Stimulated activated CD8-positive, alpha-beta memory T cell treated with anti-CD3 and anti-CD28 coated beads, Interleukin-2, amount 100 ng/mL, for 1 hour (primary cell): ENCODE results near the gene IGSF9.

Experiments used
- DNase-seq, 2 donors: peaks; one replicate each; pipeline ENCODE4 v3.0.0-alpha.2; 2020; ENCODE audit warnings: low read depth in 2 of 2

Gene IGSF9

DNA sequence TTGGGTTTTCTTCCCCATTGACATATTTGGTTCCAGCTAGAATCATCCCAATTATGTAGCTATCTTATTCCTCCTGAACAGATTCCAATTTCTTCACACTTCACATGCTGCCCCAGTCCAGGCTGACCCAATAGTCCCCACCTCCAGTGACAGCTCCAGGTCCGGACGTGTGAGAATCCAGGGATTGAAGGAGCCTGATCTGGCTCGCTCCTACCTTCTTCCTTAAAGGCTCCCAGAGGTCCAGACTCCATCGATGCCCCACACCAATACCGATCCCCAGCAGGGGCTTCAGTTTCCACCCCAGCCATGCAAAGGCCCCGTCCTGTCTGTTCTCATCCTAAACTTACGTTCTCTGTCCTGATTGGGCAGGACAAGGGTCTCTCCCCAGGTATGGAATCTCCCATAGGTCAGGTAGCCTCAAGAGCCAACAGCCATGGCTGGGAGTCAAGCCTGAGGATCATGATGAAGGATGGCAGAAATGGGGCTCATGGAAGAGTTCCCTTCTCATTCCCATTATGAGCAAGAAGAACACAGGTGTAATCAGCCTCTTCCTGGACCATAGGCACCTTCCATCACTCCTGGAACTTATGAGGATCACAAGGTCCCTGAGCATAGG is 29.0 kb upstream of the IGSF9 start:
- no peak for DNase-seq

DNA sequence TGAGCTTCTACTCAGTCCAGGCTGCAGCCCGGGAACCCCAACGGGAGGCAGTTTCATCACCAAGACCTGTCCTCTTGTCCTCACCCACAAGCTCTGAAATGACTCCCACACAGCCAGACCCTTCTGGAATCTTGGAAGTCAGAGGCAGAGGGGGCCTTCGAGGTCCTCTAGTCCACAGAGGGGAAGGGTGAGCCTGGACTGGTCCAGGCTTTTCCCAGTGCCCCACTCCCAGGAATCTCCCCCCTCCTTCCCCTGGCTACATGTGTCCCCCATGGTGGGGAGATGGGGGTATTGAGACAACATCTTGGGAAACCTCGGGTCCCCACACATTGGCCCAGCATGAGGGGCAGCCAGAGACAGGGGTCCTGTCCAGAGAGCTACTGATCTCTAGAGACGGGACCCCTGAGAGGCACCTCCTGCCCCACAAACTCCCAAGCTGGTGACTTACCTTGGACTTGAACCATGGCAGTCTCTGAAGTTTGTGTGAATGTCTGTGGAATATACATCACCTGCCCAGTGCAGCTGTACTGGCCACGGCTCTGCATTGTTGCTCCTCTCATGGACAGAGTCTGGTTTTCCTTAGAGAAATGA is 28.0 kb upstream of the IGSF9 start:
- DNase-seq = no peak

DNA sequence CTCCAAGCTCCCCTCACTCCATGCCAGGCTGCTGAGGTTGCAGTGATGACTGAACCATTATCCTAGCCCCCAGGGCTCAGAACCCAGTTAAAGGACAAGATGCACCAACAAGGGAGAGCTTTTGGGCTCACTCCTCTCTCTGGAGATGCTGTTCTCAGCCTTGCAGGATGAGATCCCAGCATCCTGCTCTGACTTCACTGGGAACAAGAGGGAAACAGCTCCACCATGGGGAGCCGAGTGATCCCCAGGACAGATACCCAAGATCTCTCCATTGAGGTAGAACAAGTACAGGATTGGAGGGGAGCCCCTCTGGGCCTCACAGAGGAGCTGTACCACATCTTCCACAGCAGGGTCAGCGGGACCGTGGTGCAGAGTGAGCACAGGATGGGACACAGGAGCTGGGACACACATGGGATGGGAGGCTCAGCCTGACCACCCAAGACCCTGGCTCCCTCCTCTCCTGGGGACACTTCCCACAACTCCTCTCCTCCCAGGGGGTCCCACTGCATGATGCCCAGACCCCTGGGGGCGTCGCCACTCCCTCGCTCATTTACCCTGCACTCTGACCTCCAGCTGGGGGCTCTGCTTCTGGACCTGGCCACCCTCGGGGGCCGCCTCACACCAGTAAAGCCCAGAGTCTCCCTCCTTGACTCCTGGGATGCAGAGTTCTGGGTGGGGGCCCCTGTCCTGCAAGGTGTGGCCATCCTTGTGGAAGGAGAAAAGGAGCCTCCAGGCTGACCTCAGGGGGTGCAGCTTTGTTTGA is 27.2 kb upstream of the IGSF9 start:
- DNase-seq = no peak

DNA sequence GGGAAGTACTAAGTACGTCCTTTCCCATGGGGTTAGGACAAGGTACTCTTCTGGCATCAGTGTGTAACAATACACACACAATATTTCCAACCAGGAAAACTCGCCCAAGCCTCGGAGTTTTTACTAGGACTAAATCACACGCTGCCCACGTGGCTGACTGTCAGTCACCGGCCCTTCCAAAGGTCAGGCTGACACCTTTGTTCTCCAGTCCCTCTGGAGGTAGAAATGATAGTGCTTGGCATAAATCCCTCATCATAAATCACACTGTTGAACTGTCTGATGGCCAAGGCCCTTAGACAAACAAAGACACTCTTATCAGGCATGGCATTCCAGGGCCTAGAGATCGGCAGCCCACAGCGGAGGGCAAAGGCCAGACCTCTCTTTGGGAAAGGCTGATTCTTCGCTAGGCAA is 25.5 kb upstream of the IGSF9 start:
- DNase-seq = no peak

DNA sequence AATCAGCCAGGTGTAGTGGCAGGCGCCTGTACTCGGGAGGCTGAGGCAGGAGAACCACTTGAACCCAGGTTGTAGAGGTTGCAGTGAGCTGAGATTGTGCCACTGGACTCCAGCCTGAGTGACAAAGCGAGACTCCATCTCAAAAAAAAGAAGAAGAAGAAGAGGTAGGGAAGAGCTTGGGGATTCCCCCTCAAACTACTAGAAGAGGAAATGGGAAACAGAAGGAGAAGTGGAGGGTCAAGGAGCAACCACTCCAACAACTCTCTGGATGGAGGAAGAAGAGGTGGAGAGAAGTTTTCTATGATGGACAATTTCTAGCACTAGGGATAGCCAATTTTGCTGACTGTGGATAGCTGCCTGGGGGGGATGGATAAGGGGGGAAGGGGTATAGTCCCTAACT is 23.5 kb upstream of the IGSF9 start:
- DNase-seq = no peak

DNA sequence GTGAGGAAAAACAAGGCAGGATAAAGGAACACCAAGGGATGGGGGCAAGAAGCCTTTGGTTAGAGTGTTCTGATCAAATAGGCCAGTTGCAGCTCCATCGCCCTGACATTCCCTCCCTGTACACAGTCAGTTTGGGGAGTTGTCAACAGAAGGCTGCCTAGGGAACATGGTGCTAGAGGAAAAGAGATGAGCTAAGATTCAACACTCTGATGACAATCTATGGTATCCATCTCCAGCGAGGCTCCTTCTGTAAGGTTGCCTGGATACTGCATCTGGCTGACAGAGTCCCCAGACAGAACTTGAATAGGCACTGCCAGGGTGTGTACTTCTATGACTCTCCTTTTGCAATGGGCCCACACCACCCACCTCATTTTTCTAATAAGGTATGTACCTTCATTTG is 19.9 kb upstream of the IGSF9 start:
- no peak for DNase-seq

DNA sequence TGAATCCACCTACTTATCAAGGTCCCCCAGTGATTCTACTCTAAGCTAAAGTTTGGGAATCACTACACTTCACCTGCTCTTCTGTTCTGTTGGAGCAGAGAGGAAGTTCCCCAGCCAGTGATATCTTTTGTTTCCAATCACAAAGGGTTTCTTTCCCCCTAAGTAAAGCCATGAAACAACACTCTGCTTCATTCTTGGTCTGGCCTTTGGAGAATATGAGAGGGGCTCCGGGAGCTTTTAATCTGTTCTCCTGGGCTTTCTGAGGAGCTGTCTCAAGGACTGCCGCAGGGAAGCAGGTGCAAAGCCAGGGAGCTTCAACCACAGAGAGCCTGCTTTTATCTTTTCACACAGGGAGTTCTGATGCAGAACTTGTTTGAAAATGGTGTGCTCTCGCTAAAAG is 18.7 kb upstream of the IGSF9 start:
- no peak for DNase-seq

DNA sequence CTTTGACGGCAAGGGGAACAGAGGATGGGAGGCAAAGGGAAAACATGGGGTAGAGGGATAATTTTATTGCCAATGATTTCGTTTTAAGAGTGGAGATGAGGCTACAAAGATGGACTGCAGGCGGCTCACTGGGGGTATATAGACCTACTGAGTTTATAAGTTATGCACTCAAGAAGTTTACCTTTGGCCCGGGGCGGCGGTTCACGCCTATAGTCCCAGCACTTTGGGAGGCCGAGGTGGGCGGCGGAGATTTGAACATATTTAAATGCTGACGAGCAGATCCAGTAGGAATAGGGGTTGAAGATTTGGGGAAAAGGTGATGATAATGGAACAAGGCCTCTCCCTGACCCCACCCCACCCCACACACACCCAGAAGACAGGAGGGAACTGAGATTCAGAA is 16.8 kb upstream of the IGSF9 start:
- no peak for DNase-seq

DNA sequence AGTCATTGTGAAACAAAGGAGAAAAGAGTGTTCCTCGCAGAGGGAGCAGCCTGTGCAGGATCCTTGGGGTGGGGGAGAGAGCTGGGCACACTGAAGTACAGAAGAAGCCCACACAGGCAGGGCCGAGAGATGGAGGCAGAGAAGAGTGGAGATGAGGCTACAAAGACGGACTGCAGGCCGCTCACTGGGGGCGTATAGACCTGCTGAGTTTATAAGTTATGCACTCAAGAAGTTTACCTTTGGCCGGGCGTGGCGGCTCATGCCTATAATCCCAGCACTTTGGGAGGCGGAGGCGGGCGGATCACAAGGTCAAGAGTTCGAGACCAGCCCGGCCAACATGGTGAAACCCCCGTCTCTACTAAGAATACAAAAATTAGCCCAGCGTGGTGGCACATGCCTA is 16.2 kb upstream of the IGSF9 start:
- DNase-seq = no peak

DNA sequence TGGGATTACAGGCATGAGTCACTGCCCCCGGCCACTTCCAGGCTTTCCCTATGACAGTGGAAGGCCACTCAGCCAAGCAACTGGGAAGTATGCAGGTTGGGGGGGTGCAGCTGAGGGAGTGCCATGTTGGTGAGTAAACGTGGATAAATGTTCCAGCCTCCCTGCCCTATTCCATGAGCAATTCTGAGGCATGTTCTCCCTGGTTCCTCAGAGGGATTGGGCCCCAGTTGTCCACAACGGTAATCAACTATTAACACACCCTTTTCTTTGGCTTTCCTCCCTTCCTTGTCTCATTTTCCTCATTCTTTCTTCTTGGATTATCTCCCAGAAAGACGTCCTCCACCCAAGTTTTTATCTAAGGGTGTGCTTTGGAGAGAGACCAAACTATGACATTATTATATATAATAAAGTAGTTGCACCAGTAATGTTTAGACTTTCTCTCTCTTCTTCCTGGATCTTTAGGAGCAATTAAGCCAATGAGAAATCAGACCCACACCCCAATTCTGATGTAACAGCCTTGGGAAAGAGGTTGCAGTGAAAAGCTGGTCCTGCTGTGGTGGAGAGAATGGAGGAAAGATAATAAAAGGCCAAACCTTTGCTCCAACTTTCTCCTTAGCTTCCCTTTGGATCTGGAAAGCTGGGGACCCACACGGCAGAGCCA is 15.4 kb upstream of the IGSF9 start:
- no peak for DNase-seq

DNA sequence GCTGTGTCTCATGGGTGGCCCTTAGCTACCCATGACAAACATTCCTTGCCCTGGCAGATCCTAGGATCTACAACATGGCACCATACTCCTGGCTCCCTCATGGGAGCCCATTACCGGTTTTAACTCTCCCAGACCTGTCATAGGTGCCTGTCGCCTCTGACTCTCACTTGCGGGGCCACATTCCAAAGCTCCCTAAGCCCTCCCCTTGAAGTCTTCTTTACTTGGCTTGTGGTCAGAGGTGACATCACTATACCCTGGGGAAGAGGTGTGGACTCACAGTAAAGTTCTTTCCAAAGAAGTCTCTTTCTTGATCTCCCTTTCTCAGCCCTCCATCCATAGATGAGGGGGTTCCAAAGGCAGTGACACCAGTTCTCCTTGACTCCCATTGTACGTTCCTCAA is 14.0 kb upstream of the IGSF9 start:
- DNase-seq = no peak

DNA sequence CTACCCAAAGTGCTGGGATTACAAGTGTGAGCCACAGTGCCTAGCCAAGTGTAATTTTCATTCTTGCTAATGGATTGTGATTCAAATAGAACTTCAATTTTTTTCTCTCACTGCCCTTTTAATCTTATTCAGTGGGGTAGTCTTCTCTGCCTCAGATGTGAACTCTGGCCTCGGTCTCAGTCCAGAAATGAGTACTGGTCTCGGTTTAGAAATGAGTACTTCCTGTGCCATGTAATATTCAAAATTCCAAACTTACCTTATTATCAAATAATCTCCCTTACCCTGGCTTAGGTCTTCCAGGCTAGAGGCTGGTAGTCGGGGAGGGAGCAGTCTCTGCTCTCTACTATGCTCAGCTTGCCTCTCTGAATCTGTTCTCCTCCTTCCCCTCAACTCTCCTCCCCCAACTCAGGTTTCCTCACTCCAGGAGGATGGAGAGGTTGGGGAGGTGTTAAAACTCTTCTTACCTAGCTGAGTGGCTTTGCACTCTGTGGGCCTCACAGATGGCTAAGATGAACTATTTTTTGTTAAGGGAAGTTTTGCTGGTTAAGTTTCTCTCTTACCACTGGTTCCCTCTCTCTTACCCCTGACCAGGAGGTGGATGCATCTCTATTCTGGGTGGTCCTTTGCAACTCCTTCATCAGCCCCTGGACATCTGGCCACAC is 13.4 kb upstream of the IGSF9 start:
- DNase-seq = no peak

DNA sequence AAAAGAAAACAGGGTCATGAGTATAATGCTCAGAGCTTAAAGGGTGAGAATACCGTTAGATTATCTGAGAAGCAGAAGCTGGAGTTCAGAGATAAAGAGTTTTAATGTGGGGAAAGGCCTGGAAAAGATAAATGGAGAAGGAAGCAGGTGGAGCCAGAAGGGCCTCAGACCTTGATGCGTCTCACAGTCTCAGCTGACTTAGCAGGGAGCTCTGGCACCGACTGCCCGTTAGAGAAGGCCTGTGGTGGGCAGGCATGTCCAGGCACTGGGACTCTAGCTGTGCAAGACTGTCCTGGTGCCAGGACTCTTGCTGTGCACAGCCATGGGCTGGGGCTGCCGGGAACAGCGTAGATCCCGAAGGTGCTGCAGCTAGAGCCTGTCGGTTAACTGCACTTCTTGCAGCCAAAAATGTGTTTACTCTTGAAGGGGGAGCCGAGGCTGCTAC is 12.4 kb upstream of the IGSF9 start:
- DNase-seq = no peak

DNA sequence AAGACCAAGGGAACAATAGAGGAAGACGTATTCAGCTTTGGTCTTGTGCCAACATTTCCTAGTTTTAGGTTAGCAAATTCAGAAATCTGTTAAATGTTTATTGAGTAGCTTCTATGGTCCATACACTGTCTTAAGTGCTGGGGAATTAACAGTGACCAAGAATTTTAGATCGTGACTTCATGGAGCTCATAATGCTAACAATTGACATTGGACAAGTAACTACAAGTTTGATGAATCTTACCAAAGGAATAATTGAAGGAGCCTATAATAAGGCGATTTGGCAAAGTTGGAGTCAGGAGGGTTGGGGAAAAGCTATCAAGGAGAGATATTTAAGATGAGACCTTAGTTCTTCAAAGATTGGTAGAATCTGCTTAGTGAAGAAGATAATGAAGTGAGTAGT is 10.0 kb upstream of the IGSF9 start:
- DNase-seq = no peak

DNA sequence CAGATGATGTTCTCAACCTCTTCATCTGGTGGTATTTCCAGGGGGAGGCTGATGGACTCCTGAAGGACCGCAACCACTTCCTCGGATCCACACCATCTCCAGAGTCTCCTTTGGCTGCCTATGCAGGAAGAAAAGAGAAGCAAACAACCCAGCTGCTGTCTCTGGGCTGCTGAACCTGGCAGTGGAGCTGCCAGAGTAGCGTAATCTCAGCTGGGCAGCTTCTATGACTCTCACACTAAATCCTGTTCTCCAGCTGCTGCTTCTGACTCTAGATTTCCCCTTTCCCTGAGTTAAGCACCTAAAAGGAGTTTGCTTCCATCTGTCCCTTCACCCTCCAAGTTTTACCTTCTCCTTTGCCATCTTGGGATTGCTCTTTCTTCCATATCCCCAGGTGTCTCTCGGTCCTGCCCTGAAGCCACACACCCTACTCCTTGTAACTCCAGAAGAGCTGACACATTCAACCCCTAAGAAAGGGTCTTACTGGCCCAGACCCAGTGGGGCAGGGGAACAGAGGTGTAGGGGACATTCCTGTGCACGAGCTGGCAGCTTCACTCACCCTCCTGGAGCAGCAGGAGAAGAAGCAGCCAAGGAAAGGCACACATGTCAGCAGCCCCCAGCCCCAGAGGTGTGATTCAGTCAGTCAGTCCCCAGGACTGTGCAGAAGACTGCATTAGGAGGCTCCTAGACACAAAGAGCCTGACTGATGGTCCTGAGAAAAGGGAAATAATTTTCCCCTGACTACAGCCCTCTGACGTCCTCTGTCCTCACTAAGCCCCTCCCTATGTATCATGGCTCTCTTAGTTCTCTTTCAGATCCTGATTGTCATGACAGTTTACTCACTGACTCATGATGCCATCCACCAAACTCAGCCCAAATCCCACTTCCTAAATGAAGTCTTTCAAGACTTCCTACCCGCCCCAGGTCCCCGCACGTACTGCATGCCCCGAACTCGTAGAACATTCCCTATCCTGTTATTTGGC is 8.4 kb upstream of the IGSF9 start, which contains the start of gene SLAMF9:
Gene SLAMF9, minus strand, starts transcription at position 702 of the 980 bp plus-strand sequence. Its CDS starts 100 bp downstream, at position 602.
- DNase-seq = no peak

DNA sequence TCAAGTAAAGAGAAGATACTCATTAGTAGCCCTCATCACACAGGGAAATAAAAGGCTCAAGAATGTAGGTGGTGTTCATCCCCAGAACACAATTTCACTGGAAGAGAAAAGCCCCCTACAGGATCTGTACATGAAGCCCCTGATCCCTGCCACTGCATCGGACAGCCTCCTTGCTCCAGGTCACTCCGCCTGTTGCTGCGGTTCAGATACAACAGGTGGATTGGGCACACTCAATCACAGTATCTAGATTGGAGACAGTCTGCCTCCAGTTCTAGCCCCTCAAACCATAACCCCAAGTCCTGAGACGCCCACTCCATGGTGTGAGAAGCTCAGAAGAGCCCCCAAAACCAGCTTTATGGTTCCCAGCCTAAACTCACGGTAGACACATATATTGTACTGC is 7.5 kb upstream of the IGSF9 start:
- no peak for DNase-seq

DNA sequence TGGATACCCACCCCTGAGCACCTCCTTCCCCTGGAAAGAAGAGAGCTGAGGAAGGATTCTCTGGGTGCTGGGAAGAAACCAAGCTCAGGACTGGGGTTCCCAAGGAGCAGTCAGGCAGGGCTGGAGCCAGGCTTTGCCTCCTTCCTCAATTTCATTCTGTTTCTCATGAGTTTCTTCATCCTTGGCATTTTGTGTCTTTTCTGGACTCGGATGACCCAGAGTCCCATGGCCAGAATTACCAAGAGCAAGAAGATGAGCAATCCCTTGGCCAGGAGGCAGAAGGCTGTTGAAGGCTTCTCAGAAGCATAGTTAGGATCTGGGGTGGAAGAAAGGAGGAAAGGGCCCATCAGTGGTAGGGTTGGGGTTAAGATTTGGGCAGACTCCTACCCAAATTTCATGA is 6.1 kb upstream of the IGSF9 start:
- no peak for DNase-seq

DNA sequence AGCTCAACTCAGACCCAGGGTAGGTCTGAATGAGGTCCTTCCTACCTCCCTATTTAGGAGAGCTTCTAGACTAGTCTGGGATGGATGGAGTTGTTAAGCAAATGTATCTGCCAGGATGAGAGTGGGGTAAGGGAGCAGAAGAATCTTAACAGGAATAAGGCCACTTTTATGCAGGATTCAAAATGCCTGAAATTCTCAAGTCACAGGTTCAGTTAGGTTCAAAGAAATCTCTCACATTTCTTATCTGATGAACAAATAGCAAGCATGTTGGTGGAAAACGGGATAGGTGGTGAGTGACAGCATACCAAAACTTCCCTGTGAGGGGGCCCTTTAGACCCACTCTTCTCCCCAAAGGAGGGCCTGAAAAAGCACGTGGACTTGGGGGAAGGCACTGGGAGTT is 5.6 kb upstream of the IGSF9 start:
- DNase-seq = no peak

DNA sequence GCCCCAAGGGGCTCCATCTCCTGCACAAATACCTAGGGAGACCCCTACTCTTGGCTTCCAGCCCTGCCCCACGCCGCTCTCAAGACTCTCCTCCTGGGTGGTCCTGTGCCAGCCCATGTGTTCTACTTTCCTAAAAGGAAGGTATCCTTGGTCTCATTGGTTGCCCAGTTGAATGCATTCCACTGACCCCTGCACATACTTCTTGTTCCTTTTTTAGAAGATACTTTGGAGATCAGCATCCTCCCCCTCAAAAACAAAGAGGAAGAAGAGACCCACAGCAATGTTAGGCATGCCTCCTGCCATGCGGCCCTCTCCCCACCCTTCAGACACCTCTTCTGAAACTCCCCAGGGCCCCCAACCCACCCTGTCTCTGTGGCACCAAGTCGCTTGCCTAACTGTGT is 4.6 kb upstream of the IGSF9 start:
- no peak for DNase-seq

DNA sequence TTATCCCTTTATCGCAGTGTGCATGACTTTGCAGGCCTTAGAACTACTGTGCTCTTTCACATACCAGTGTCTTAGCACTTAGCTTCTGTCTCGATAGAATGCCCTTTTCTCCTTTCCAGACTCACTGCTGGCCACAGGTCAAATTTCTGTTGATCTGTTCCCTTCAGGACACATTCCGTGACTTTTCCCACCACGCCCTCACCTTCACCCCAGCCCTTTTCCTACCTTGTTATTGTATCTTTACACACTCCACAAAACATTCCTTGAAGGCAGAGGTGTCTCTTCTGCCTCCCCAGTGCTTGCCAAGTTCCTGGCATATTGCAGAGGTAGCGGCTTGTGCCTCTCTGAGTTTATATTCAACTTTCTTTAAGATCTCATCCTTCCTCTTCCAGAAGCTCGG is 3.7 kb upstream of the IGSF9 start:
- DNase-seq = no peak

DNA sequence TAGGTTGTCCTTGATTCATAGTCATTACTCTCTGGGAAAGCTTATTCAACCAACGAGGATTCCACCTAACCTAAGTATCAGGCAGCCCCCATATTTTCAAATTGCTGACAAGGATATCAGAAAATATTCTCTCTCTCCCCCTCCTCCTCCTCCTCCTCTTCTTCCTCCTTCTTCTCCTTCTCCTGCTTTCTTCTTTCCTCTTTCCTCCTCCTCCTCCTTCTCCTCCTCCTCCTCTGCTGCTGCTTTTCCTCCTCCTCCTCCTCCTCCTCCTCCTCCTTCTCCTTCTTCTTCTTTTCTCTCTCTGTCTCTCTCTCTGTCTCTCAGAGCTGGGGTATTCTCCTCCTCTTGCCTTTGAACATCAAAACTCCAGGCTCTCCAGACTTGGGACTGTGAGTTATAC is 2.5 kb upstream of the IGSF9 start:
- no peak for DNase-seq
